NCI-H526 treated with DMSO at 0.1 percent for 48 hours (cell line): ENCODE measurements around the gene BRIP1.

ENCODE experiments used
- DNase-seq: peaks from one replicate; lab custom pipeline; 2025; lab: John Stamatoyannopoulos, UW

The BRIP1 gene

GRCh38 chr17:61757168-61757567 lies 106.2 kb downstream of the BRIP1 start:
- no peak for DNase-seq

DNA sequence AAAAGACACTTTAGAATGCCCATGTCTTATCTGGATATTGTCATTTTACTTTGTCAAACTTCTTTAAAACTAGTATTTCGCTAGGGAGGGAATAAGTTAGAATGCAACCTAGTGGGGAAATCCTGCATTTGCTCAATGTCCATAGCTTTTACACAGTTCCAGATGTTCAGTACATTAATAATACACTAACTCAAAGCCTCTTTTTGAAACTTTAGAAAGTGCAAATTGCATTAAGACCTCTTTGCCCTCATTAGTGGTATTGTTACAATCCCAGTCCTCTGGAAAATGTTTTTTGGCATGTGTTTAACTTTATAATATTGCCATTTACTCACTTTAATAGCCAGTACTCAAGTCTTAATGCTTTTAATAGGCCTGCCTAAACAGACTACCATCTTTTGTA lies 106.8 kb downstream of the BRIP1 start:
- no peak for DNase-seq

- DNase-seq: no peak
These were observed 107.7 kb downstream of the BRIP1 start for GRCh38 chr17:61755668-61756067.

GRCh38 chr17:61755078-61755477 lies 108.2 kb downstream of the BRIP1 start:
- DNase-seq: no peak

DNA sequence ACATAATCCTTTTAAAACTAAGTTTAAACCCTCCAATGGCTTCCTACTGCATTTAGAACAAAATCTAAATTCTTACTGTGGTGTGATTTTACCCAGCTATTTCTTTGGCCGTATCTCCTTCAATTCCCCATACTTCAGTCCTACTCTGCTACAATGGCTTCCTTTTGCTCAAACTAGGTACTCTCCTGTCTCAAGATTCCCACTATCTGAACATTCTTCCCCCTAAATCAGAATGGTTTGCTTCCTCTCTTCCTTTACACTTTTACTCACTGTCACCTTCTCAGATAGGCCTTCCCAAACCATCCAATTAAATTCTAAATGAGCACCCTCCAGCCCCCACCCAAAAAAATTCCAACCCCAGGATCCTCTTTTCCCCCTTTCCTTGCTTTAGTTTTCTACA lies 109.2 kb downstream of the BRIP1 start:
- no peak for DNase-seq

DNA sequence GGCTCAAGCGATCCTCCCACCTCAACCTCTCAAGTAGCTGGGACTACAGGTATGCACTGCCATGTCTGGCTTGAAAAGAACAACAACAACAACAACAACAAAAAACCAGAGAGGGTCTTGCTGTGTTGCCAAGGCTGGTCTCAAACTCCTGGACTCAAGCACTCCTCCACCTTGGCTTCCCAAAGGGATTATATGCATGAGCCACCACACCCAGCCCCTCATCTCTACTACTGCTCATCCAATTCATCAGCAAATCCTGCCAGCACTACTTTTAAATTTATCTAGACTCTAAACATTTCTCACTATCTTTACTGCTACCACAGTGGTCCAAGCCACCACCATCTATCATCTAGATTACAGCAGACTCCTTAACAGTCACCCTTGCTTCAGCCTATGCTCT lies 109.6 kb downstream of the BRIP1 start:
- DNase-seq: no peak

DNA sequence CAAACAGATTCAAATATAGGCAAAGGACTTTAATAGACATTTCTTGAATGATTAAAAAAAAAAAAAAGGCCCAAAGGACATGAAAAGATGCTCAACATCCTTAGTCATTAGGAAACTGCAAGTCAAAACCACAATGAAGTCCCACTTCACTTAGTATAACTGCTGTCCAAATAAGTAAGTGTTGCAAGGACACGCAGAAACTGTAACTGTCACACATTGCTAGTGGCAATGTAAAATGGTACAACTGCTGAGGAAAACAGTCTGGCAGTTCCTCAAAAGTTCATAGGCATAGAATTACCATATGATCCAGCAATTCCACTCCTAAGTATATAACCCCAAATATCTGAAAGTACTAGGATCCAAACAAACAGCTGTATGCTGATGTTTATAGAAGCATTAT lies 112.7 kb downstream of the BRIP1 start:
- DNase-seq: no peak

DNA sequence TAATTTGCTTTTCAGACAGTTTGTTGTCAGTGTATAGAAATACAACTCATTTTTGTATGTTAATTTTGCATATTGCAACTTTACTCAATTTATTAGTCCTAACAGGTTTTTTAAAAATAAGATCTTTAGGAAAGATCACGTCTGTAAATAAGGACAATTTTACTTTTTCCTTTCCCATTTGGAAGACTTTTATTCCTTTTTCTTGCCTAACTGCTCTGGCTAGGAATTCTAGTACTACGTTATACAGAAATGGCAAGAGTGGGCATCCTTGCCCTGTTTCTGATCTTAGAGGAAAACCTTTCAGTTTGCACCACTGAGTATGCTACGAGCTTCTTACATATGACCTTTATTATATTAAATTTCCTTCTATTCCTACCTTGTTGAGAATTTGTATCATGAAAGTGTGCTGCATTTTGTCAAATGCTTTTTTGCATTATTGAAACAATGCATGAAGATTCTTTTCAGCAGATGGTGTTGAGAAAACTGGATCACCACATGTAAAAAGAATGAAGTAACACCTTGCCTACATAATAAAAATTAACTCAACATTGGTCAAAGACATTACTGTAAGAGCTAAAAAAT lies 113.4 kb downstream of the BRIP1 start:
- no peak for DNase-seq

DNA sequence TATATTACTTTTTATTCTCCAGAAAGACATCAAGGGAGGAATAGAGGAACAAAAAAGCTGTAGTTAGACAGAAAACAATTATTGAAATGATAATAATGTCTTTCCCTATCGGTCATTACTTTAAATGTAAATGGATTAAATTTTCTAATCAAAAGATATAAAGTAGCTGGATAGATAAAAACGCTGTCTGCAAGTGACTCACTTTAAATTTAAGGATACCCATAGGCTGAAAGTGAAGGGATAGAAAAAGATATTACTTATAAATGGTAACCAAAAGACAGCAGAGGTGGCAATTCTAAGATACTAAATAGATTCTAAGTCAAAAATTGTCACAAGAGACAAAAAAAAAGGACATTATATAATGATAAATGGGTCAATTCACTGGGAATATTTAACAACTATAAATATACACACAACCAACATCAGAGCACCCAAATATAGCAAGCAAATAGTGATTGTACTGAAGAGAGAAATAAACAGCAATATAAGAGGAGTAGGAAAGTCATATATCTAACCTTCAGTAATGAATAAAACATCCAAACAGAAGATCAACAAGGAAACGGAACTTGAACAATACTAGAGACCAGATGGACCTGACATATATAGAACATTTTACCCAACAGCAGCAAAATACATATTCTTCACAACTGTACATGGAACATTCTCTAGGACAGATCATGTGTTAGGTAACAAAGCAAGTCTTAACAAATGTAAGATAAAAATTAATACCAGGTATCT lies 116.9 kb downstream of the BRIP1 start:
- DNase-seq: no peak

DNA sequence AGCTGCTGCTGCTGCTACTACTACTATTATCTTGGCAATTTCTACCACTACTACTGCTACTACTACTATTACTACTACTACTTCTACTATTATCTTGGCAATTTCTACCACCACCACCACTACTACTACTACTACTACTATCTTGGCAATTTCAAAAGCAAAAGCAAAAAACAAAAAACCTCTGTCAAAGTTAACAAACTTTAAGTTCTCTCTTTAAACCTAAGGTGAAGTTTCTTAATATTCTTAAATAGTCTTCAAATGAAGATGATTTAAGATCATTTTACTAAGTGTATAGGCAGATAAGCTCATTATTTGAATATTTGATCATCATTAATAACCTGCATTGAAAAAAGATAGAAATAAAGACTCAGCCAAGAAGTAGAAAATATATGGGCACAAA lies 118.5 kb downstream of the BRIP1 start:
- DNase-seq: no peak

- no peak for DNase-seq
These were observed 119.1 kb downstream of the BRIP1 start for GRCh38 chr17:61744252-61744651.

GRCh38 chr17:61743766-61744165 lies 119.6 kb downstream of the BRIP1 start:
- DNase-seq: no peak

DNA sequence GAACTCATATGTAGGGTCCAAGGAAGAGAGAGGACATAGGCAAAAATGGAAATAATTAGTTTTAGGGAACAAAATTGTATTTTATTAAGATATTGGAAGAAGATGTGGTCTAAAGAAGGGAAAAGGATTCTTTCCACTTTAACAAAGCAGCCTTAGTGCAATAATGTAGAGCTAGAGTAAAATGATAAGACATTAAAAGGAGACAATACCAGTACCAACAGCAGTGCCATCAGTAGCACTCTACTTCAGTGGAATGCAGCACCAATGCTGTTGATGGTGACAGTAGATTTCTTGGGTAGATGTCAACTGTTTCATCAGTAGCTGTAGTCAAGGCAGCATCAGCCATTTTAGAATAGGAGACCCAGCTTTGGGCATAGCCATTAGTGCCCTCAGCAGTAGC lies 124.3 kb downstream of the BRIP1 start:
- DNase-seq: no peak

DNA sequence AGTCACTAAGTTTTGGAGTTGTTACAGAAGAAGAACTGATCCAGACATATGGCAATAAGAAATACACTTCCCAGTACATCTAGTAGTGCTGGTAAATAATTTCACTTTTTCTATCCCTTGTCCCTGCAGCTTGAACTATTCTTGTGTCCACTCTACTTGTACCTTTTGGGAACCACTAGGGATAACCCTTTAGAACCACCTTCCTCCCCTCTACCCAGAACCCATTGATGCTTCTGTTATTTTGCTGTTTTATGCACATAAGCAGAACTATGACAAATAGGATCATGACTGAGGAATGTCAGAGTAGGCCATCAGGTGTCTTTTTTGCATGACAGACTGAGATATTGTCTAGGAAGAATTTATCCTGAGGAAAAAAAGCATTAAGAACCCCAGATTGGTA lies 125.1 kb downstream of the BRIP1 start:
- DNase-seq: no peak

GRCh38 chr17:61737820-61738219 lies 125.5 kb downstream of the BRIP1 start:
- no peak for DNase-seq

- no peak for DNase-seq
These were observed 126.9 kb downstream of the BRIP1 start for GRCh38 chr17:61736438-61736837.

DNA sequence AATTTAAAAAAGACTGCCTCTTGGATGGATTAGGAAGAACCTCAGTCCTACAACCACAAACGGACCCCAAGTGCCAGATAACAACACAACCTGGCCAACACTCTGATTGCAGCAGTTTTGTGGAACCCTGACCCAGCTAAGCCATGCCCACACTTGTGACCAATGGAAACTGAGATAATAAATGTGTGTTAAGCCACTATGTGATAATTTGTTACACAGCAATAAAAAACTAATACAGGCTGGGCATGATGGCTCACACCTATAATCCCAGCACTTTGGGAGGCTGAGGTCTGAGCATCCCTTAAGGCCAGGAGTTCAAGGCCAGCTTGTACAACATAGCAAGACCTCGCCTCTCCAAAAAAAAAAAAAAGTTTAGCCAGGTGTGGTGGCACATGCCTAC lies 127.5 kb downstream of the BRIP1 start:
- DNase-seq: no peak

GRCh38 chr17:61734466-61734865 lies 128.9 kb downstream of the BRIP1 start:
- DNase-seq: no peak

GRCh38 chr17:61734012-61734411 lies 129.3 kb downstream of the BRIP1 start:
- DNase-seq: no peak

DNA sequence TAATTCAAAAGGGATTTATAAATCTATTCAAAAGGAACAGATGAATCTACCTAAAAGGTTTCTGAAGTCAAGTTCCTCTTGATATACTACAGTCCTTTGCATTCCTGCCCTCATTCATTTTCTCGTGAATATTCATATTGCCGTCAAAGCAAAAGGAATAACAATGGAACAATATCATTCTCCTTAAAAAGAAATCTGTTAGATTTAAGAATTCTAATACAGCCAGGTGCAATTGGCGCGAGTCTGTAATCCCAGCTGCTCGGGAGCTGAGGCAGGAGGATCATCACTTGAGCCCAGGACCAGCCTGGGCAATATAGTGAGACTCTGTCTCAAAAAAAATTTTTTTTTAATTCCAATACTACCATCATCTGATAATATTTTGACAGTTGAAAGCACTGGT lies 130.3 kb downstream of the BRIP1 start:
- DNase-seq: no peak

DNA sequence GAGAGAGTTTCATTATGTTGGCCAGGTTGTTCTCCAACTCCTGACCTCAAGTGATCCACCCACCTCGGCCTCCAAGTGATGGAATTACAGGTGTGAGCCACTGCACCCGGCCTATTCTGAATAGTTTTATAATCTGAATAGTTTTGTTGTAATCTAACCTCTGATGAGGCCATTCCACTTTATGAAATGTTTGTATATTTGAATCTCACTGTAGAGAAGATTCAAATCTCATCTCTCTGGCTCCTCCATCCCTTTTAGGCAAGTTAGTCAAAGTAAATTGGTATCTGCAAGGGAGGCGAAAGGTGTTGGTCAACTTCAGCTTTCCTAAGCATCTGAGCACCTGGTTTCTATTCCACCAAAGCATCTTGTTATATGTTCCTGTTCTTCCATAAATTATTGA lies 131.2 kb downstream of the BRIP1 start:
- DNase-seq: no peak

- DNase-seq: no peak
These were observed 132.0 kb downstream of the BRIP1 start for GRCh38 chr17:61731330-61731729.

DNA sequence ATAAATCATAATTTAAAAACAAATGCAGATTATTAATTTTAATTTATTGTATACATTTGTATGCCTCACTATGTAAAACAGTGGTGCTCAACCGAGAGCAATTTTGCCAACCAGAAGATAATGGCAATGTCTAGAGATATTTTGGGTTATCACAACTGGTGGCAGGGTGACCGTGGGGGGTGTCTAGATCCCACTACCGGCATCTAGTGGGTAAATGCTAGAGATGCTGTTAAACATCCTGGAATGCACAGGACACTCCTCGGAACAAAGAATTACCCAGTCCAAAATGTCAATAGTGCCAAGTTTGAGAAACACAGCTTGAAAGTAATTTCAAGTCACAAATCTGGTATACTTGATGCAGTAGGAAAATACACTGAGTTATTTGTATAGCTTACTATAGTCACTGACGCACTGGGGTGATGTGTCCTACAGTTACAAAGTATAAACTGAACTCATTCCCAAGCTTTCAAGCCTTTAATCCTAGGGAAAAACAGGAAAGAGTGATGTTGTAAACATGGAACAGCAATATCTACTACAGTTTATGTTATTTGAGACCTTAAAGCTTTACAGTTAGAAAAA lies 133.5 kb downstream of the BRIP1 start:
- DNase-seq: no peak
